NCI-H1694 treated with DMSO at 0.1 percent for 48 hours (cell line): ENCODE measurements around the gene CDH4.

Experiments
- DNase-seq: peaks from one replicate; lab custom pipeline; 2025; lab: John Stamatoyannopoulos, UW

CDH4 gene

GRCh38 chr20:61357119-61357518, 105.1 kb downstream of the CDH4 start:
- no peak for DNase-seq

DNA sequence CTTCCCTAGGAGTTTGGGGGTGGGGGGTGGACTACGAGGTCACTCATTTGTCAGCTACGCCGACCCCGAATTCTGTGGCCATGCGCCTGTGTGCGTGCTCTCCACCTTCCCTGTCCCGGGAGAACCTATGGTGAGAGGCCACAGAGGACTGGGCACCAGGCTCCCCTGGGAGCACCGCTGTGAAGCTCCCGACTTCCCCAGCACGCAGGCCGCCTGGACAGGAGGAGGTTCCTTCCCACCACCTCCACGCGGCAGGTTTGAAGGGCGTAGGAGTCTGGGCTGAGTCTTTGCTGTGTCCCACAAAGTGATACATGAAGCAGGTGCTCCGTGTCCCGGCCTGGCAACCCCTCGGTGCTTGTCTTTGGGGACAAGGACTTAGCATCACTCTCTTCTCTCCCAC, 107.2 kb downstream of the CDH4 start:
- no peak for DNase-seq

GRCh38 chr20:61360296-61360695, 108.2 kb downstream of the CDH4 start:
- DNase-seq = no peak

GRCh38 chr20:61360940-61361339, 108.9 kb downstream of the CDH4 start:
- no peak for DNase-seq

DNA sequence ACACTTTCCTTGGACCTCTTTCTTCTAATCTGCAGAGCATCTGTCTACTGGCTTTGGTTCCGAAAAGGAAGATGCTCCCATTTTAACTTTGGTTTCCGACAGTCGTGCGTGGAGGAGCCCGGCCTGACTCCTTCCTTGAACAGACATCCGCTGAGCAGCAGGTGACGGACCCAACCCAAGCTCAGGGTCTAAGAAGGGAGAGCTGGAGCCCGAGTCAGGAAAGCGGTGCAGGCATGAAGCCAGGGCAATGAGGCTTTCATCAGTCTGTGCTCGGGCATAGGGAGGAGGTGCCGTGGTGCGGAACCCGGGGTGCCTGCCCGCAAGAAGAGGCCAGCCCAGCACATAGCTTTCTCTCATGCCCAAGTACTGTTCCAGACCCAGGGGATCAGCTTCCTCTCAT, 109.4 kb downstream of the CDH4 start:
- no peak for DNase-seq

- DNase-seq = no peak
Measured at GRCh38 chr20:61364147-61364546, 112.1 kb downstream of the CDH4 start.

DNA sequence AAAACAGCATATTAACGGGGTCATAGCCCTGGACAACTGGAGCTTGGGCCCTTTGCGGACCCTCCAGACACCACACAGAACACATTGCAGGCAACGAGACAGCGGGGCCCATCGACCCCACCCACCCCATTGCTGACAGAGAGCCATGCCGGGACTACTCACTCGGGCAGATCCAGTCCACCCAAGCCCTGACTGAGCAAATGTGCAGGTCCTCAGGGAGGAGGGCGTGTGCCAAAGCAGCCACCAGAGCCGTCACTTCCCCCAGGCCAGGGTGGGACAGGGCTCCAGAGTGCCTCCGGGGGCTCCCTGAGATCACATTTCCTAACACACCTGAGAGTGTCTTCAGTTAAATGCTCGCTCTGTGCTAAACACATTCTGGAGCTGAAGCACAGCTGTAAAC, 114.9 kb downstream of the CDH4 start:
- no peak for DNase-seq

DNA sequence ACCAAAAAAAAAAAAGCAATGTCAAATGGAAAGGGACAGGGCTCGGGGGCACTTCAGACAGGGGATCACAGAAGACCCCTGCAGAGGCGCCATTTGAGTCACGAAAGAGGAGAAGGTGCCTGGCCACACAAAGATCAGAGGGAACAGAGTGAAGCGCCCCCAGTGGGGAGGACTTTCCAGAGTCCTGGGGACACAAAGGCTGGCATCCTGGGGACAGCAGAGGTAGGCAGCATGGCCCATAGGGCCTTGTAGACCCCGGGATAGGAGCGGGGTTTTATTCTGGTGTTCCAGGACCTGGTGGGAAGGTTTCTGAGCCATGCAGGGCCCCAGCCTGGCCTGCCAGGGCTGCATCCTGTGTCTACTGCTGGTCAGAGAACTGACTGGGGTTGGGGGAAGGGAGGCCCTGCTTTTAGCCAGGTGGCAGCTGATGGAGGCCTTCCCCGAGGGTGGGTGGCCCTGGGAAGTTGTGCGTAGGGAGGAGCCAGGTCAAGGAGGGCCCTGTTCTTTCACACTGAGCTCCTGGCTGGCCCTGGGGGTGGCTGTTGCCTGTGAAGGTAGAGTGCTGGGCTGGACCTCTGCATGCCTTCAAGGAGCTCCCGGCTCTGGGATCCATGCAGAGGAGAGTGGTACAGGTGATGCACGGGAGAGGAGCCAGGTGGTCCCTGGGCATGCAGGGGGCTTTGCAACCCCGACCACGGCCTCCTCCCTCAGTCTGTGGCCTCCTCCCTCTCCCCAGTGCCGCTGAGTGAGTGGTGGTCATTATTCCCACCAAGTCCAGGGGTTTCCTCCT, 117.9 kb downstream of the CDH4 start:
- DNase-seq = no peak

- no peak for DNase-seq
Measured at GRCh38 chr20:61370841-61371303, 118.8 kb downstream of the CDH4 start.

GRCh38 chr20:61371501-61372136, 119.6 kb downstream of the CDH4 start:
- DNase-seq = no peak

DNA sequence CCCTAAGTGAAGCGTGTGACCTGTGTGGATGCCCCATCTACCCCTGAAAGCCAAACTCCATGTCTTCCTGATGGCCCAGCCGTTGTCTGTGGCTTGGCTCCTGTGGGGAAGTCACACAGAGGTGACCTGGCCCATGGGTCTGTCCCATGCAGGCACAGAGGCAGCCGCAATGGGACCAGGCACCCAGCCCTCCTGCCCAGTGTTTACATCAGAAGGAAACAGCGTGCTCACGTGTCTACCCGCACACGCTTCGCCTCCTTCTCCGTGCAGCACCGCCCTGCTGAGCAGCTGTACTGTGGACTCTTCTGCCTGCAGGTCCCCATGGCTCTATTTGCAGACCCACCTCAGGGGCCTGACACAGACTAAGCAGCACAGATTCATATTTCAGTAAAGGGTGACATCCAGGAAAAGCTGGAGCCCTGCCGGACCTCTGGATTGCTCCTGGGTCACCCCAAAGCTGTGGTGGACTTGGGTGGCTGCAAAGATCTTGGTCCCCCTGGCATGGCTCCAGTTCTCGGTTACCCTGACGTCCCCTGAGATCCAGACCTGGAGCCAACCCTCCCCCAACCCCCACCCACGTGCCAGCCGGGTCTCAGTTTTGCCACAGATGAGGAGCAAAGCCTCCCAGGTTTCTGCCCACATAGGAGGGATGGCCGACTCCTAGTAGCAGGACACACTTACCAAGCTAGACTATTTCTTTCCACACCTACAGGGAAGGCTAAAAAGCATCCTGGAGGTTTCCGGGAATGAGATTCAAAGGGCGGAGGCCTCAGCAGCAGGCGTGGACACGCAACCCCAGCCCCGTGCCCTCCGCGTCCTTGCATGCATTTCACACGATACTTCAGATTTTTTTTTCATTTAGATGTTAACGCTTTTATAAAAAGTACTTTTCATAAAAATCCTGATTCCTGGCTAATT, 120.3 kb downstream of the CDH4 start:
- no peak for DNase-seq

- DNase-seq = no peak
Measured at GRCh38 chr20:61373055-61373399, 121.0 kb downstream of the CDH4 start.

DNA sequence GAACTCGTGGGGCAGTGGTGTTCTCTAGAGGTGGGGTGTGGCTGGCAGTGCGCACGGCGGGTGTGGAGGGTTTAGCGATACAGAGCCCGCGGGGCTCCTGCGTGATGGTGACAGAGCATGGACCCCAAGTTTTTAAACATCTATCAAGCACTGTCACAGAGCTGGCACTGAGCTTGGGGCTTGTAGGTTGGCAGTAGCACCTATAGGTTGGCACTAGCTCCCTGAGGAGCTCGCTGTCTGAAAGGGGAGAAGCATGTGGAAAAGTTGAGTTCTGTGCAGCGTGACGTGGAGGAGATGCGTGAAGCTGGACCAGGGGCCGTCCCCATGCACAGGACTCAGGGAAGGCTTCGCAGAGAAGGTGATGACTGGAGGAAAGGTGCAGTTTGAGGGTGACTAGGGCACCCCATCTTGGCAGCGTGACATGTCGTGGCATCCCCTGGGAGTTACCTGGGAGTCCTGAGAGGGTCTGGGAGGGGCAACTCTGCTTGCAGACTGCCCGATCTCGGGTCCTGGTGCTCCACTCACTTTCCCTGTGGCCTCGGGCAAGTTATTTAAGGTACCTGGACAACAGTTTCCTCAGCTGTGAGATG, 122.0 kb downstream of the CDH4 start:
- no peak for DNase-seq

GRCh38 chr20:61376541-61377240, 124.6 kb downstream of the CDH4 start:
- no peak for DNase-seq

DNA sequence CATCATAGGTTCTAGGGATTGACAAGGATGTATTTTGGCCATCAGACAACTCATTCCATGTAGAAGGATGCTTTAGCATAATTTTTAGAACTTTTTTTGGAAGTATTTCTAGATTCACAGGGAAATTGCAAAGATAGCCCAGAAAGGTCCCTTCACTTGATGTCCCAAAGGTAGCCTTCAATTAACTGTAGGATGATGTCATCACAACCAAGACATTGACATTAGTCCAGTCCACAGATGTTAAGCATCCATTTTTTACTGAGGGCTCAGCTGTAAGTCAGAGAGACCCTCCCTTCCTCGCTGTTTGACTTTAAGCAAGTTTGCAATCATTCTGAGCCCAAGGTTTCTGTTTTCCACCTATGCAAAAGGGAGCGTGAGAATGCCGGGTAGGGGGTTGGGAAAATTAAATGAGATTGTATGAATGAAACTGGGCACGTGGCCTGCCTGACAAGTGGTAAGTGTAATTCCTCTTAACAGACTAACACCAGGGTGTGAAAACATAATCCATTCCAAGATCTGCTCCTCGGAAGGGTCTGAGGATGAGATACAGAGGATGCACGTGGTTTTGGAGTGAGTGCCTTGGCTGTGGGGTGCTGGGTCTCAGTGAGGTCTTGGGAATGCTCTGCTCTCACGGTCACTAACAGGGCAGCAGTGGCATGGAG, 126.8 kb downstream of the CDH4 start:
- DNase-seq = no peak

DNA sequence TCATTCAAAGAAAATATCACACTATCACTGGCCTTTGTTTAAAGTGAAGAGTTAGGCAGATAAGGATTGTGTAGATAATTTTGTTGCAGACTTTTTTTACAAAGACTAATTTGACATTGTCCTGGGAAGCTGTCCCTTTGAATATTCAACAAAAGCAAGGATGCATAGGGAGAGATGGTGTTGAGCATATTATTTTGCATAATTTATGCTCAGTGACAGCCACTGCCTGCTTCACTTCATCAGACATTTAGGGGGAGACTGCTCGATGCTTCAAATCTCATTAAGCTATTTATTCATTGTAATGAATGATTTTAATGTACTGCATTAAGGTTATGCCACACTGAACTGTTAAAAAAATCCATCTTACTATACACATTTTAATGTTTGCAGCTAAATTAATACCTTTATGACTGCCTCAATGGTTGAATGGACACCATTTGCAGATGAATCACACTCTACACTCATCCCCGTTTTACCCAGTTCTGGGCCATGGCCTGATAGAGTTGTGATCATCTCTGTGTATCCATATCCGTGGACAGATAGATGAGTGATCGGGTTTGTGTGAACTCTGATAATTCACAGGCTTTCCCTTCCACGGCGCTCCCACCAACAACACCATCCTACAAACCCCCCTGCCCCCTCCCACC, 128.0 kb downstream of the CDH4 start:
- DNase-seq = no peak

DNA sequence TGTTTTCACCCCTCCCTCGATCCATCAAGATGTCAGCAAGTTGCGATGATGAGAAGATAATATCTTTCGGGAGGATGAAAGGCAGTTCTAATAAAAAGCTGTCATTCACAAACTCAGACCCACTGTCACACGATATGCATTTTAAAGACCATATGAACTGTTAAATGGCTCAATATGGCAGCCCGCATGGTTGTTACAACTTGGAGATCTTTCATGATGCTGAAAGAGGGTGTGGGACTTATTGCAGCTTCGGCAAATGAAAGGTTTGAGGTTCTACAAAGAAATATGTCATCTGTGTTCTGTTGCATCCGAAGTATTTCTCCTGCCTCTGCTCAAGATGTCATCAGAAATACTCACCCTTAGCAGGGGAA, 128.5 kb downstream of the CDH4 start:
- no peak for DNase-seq

DNA sequence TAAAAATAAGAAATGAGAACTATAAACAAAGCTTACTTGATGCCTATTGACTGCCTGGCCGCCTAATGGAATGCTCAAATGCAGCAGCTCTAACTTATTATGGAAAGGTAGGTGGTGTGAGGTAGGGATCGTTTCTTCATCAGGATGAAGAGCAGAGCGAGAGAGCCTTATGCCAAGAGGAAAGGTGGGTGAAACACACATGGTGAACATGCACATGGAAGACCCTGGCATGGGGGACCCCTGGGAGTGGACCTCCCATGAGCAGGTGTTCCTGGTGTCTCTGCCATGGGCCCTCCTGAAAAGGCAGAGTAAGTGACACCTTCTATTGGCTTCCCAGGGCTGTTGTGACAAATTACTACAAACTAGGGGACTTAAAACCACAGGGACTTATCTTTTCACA, 130.1 kb downstream of the CDH4 start:
- no peak for DNase-seq

DNA sequence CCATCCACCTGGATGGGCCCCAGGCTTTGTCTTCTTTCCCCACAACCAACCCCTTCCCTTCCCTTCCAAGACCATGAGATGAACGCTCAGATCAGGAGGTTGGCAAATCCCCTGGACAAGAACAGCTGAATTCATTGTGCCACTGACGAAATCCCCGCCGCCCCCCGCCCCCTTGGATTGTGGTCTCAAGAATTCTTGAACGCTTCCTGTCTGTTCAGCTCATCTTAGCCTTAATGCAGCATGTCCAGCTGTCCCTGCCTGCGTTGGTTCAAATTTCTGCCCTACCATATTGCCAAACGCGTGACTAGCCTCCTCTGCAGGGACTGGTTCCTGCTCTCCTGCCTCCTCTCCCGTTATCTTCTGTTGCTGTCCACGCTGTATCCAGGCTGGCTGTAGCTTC, 133.2 kb downstream of the CDH4 start:
- no peak for DNase-seq

DNA sequence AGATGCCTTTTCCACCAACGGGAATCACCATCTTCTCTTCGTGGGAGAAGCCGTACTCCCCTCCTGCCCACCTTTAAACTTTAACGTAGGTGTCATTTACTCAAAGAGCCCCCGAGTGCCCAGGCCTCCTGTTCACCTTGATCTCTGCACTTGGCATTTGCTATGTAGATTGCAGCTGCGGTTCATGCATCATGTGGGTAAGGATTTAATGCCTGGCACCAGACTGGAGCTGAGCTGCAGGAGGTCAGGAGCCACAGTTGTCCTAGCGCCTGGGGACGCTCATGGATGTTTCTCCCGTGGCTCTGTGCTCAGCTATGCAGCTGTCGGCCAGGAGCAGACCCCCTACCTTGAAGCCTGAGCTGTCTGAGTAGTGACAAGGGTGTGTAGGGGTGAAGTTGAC, 133.7 kb downstream of the CDH4 start:
- DNase-seq = no peak
